BJ (cell line): ENCODE measurements around the gene TNIK. TPM values are rescaled to one million over a fixed set of nuclear protein-coding genes. Genes with fewer than 3 reads are reported as not detected.

Source experiments
- CTCF ChIA-PET: fragments of 350-600 bp; formaldehyde crosslinking; extraction: SDS; loops from one replicate; lab custom pipeline; 2021; ENCODE audit warnings: antibody characterized with exemption, inconsistent platforms; lab: Yijun Ruan, JAX
- POLR2A ChIA-PET: fragments of 300-600 bp; sonication (Branson Sonifier 250); formaldehyde crosslinking; extraction: SDS; loops from one replicate; lab custom pipeline; 2021; ENCODE audit warnings: antibody characterized with exemption; lab: Charles Lee
- DNase-seq: peaks from one replicate; pipeline ENCODE4 v3.0.0-alpha.2; 2011; ENCODE audit warnings: low read depth
- H3K27me3 ChIP-seq: 2 replicates; pipeline ENCODE4 v1.6.0; 2011; ENCODE audit warnings: low read length; ENCODE audit not compliant: control insufficient read depth, insufficient read depth
- H3K36me3 ChIP-seq: 2 replicates; pipeline ENCODE4 v1.5.1; 2011; ENCODE audit warnings: low read length; ENCODE audit not compliant: control insufficient read depth, insufficient read depth
- H3K4me3 ChIP-seq: 2 replicates; pipeline ENCODE4 v1.5.1; 2011; ENCODE audit warnings: low read depth, mild to moderate bottlenecking, control low read depth, low read length
- CTCF ChIP-seq: IDR thresholded peaks from 2 replicates; pipeline ENCODE4 v1.5.1; 2011; ENCODE audit warnings: low read depth, mild to moderate bottlenecking, control low read depth, inconsistent platforms, low read length, moderate library complexity; ENCODE audit not compliant: insufficient read depth
- polyA plus RNA-seq: library from polyadenylated mRNA; depleted of rRNA; stranded (reverse); fragments of >200 nt; gene quantifications from 2 replicates; pipeline ENCODE4 v1.2.3, GENCODE V29; 2011

TNIK gene
- polyA plus RNA-seq, 1 experiment, result 2.1 TPM

GRCh38 chr3:171185959-171186358 lies 274.2 kb downstream of the TNIK start:
- POLR2A ChIA-PET, result interaction anchor here (0.6 kb wide), 2 partner anchors 229 to 381 kb away, joined by 3 read pairs; no protein-coding TSS in a partner anchor

GRCh38 chr3:171184372-171184771 lies 275.8 kb downstream of the TNIK start:
- no peak for TF ChIP-seq CTCF
- no peaks in the 10 kb centered on the region for H3K27me3 ChIP-seq
- H3K36me3 ChIP-seq, result no peaks in the 10 kb centered on the region
- no peak for DNase-seq
- CTCF ChIA-PET, result no interaction called here
- H3K4me3 ChIP-seq, result no peak overlapping the region
- POLR2A ChIA-PET, result no interaction called here

More at GRCh38 chr3:171185959-171186358, 274.2 kb downstream of the TNIK start:
- DNase-seq, result no peak
- no peaks in the 10 kb centered on the region for H3K27me3 ChIP-seq
- H3K4me3 ChIP-seq, result no peak overlapping the region
- H3K36me3 ChIP-seq, result no peaks in the 10 kb centered on the region
- CTCF ChIA-PET, result interaction anchor here (1.0 to 4.2 kb wide), 7 partner anchors 20 to 381 kb away, joined by 3 to 35 read pairs (median 4); no protein-coding TSS in a partner anchor
- TF ChIP-seq CTCF, result no peak

- H3K4me3 ChIP-seq, result no peak overlapping the region
- H3K27me3 ChIP-seq, result no peaks in the 10 kb centered on the region
- CTCF ChIA-PET, result interaction anchor here (1.0 to 2.8 kb wide), 6 partner anchors 125 to 383 kb away, joined by 3 to 14 read pairs (median 8); no protein-coding TSS in a partner anchor
- POLR2A ChIA-PET, result interaction anchor here (0.5 kb wide), 1 partner anchor 89 kb away, joined by 4 read pairs; no protein-coding TSS in a partner anchor
- peak; percentile 34 for TF ChIP-seq CTCF
- H3K36me3 ChIP-seq, result no peaks in the 10 kb centered on the region
- no peak for DNase-seq
Observed at GRCh38 chr3:171183042-171183441, 277.2 kb downstream of the TNIK start.

- Histone ChIP-seq H3K27me3 (no peaks in the 10 kb centered on the region), H3K4me3 (no peak overlapping the region), H3K36me3 (no peaks in the 10 kb centered on the region)
- ChIA-PET POLR2A (interaction anchor here (0.7 kb wide), 1 partner anchor 128 kb away, joined by 20 read pairs; no protein-coding TSS in a partner anchor), CTCF (interaction anchor here (1.0 to 2.8 kb wide), 6 partner anchors 124 to 384 kb away, joined by 3 to 14 read pairs (median 8); no protein-coding TSS in a partner anchor)
- TF ChIP-seq CTCF, result no peak
- DNase-seq, result no peak
Observed at GRCh38 chr3:171181907-171182690, 278.1 kb downstream of the TNIK start.

GRCh38 chr3:171178714-171179113 lies 281.5 kb downstream of the TNIK start:
- CTCF ChIA-PET, result no interaction called here
- Histone ChIP-seq H3K27me3 (no peaks in the 10 kb centered on the region), H3K4me3 (no peak overlapping the region), H3K36me3 (no peaks in the 10 kb centered on the region)
- DNase-seq, result no peak
- POLR2A ChIA-PET, result no interaction called here
- no peak for TF ChIP-seq CTCF
